Right lobe of liver (tissue), 6 donors: Measurements from ENCODE around the gene AK3. TPM values are rescaled to one million over a fixed set of nuclear protein-coding genes. Genes with fewer than 3 reads are reported as not detected.

Experiments used
- ATAC-seq, 4 donors: fragments of 200-7000 bp; cut with Tn5 transposase; one replicate each; pipeline ENCODE4 v1.9.1; 2020; ENCODE audit warnings: mild to moderate bottlenecking in 4 of 4, moderate library complexity in 4 of 4
- DNase-seq, 3 donors: peaks; one replicate each; pipeline ENCODE4 v3.0.0-alpha.2; 2020
- H3K27ac ChIP-seq, 3 donors: fragments of 200-600 bp; one replicate each; pipeline ENCODE4 v1.8.0; 2022
- H3K27me3 ChIP-seq, 2 donors: fragments of 200-600 bp; one replicate each; pipeline ENCODE4 v1.8.0; 2022
- H3K36me3 ChIP-seq, 4 donors: fragments of 200-600 bp; sonication (generic) in 1 of 4; one replicate each; pipeline versions ENCODE4 v1.5.1 to v1.8.0; 2017 to 2022; ENCODE audit warnings: control low read depth in 1 of 4
- H3K4me1 ChIP-seq, 4 donors: fragments of 200-600 bp; sonication (generic) in 1 of 4; one replicate each; pipeline versions ENCODE4 v1.5.1 to v1.8.0; 2017 to 2022; ENCODE audit warnings: control low read depth in 1 of 4
- H3K4me3 ChIP-seq, 3 donors: fragments of 200-600 bp; one replicate each; pipeline ENCODE4 v1.8.0; 2022
- H3K9me3 ChIP-seq, 4 donors: fragments of 200-600 bp; sonication (generic) in 1 of 4; one replicate each; pipeline versions ENCODE4 v1.5.1 to v1.8.0; 2017 to 2022; ENCODE audit warnings: control low read depth in 1 of 4
- CTCF ChIP-seq, 4 donors: fragments of 200-600 bp in 3 of 4; fragments of 450-650 bp in 1 of 4; IDR thresholded peaks; one replicate each; pipeline versions ENCODE4 v1.5.1 to v1.8.0; 2016 to 2022; ENCODE audit warnings: antibody characterized with exemption in 4 of 4, mild to moderate bottlenecking in 2 of 4
- POLR2A ChIP-seq: fragments of 450-650 bp; IDR thresholded peaks from one replicate; pipeline ENCODE4 v1.6.1; 2017; ENCODE audit warnings: antibody characterized with exemption, mild to moderate bottlenecking
- WGBS: methylation state at CpG from one replicate; pipeline ENCODE4 v1.1.6; 2018; ENCODE audit warnings: low coverage, low lambda C conversion rate; ENCODE audit not compliant: insufficient coverage; ENCODE audit errors: missing lambda C conversion rate; 5-methylcytosine and 5-hydroxymethylcytosine counted together
- intact Hi-C, 2 donors: fragments of 100-400 bp; cut with DNase I; formaldehyde crosslinking; loops; one replicate each; pipeline versions ENCODE4 v1.11.2 to v1.14.1; 2022
- total RNA-seq, 6 experiments: library from RNA; depleted of rRNA in 2 of 6; stranded (reverse); fragments of >200 nt in 2 of 6; fragmentation: NEBNext Ultra II Directional in 3 of 6; extraction: Animal tissue kit (Norgen Biotek cat#: 25700) in 3 of 6; gene quantifications; one replicate each; pipeline versions ENCODE4 v1.1.0 to v1.2.4, GENCODE V29; 2016 to 2023
- donor health status: DM: no; HTN: yes; CAD: no.
- donor health status: DM: no; HTN: no; CAD: no.
- donor health status: DM: no; HTN: no; CAD: no.
- donor health status: DM: no; HTN: yes; CAD: no.
- donor health status: DM: no; HTN: yes; CAD: no.

Gene AK3
- total RNA-seq, 6 experiments from 2014 or later: 72.4 to 131 (median 99.5) TPM

- 33% methylated on average over 2 of the region's 2 CpGs for WGBS
- ATAC-seq: peak; percentile 10 to 44 (median 32)
- Histone ChIP-seq H3K9me3 (no peaks in the 10 kb centered on the region), H3K4me1 (peaks cover 0 to 17% (median 4%) of the 10 kb centered on the region in 4 donors), H3K4me3 (peak overlapping the region; percentile 76 to 91 (median 86)), H3K27ac (peak overlapping the region; percentile 93 to 99 (median 99)), H3K27me3 (no peaks in the 10 kb centered on the region), H3K36me3 (peaks cover 0 to 10% (median 0%) of the 10 kb centered on the region in 4 donors)
- TF ChIP-seq POLR2A (peak; percentile 52), CTCF (IDR thresholded peaks at IDR 0.05) (no peak)
- DNase-seq: no peak
- intact Hi-C loops: no loop called here
Observed at GRCh38 chr9:4680750-4681149, 60.3 kb downstream of the AK3 start.

GRCh38 chr9:4680173-4680525 is 60.9 kb downstream of the AK3 start:
- H3K27me3 ChIP-seq: no peaks in the 10 kb centered on the region
- under 1% methylated on average over 10 of the region's 10 CpGs for WGBS
- peak overlapping the region; percentile 76 to 91 (median 86) for H3K4me3 ChIP-seq
- no peaks in the 10 kb centered on the region for H3K9me3 ChIP-seq
- TF ChIP-seq CTCF (IDR thresholded peaks at IDR 0.05): no peak
- no peak for TF ChIP-seq POLR2A
- ATAC-seq (peak; percentile 9 to 35 (median 26)), DNase-seq (no peak)
- H3K4me1 ChIP-seq: peaks cover 0 to 18% (median 6%) of the 10 kb centered on the region in 4 donors
- peaks cover 0 to 4% (median 0%) of the 10 kb centered on the region in 4 donors for H3K36me3 ChIP-seq
- intact Hi-C loops: no loop called here
- peak overlapping the region; percentile 93 to 99 (median 99) for H3K27ac ChIP-seq

GRCh38 chr9:4679268-4680172 is 61.5 kb downstream of the AK3 start, which contains the start of gene CDC37L1:
Gene CDC37L1 (plus strand): TSS chr9:4679569. CDS start chr9:4679768, 199 bp downstream.
- DNase-seq (peak; percentile 98 to 99 (median 98)), ATAC-seq (peak; percentile 91 to 97 (median 93))
- peak within 1 kb of the TSS; percentile 76 to 91 (median 86) for H3K4me3 ChIP-seq
- 0% methylated on average over 24 of the region's 66 CpGs for WGBS
- TF ChIP-seq POLR2A (peak; percentile 99), CTCF (IDR thresholded peaks at IDR 0.05) (peak; percentile 53 to 80 (median 56))
- H3K27ac ChIP-seq: peak within 1 kb of the TSS; percentile 93 to 99 (median 99)
- intact Hi-C loops: no loop called here
- peaks cover 0 to 24% (median 8%) of the 10 kb centered on the region in 4 donors for H3K4me1 ChIP-seq
- H3K36me3 ChIP-seq: no peaks in the 10 kb centered on the region
- H3K9me3 ChIP-seq: no peaks in the 10 kb centered on the region
- no peaks in the 10 kb centered on the region for H3K27me3 ChIP-seq

GRCh38 chr9:4678679-4679267 is 62.2 kb downstream of the AK3 start:
- DNase-seq (no peak), ATAC-seq (peak; percentile 9 to 37 (median 23))
- TF ChIP-seq CTCF (IDR thresholded peaks at IDR 0.05): no peak
- no peak for TF ChIP-seq POLR2A
- H3K27ac ChIP-seq: peak overlapping the region; percentile 93 to 99 (median 99)
- H3K27me3 ChIP-seq: no peaks in the 10 kb centered on the region
- H3K4me1 ChIP-seq: peaks cover 0 to 24% (median 8%) of the 10 kb centered on the region in 4 donors
- H3K36me3 ChIP-seq: no peaks in the 10 kb centered on the region
- intact Hi-C loops: no loop called here
- WGBS: 1% methylated on average over 16 of the region's 16 CpGs
- peak overlapping the region; percentile 76 to 91 (median 86) for H3K4me3 ChIP-seq
- H3K9me3 ChIP-seq: no peaks in the 10 kb centered on the region
